ENCODE data around the gene KRT24.

The KRT24 gene

DNA sequence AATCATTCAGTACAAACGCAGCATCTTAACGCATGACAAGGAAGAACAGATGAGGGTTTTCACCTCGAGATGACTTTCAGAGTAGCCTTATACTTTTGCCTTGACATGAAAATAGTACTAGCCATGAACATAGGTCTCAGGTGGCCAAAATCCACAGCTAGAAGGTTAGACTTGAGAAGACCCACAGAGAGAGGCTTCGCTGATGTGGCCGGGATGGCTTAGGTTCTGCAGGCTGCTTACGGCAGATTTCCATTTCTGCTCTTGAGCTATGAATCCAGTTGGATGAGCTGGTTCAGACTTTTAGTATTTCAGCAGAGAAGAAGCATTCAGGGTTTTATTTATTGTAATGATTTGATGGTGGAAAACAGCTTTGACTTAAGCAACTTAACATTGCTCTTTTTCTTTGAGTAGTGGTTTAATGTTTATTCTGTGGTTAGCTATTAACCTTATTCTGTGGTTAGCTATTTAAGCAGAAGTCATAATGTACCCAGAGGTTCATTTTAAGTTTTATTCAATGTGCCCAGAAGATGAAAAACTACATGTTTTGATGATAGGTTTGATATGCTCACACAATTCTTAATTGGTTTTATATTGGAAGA is 7.6 kb downstream of the KRT24 start:
- no peak for DNase-seq (ENCODE audit: low read depth, low spot score)

- no peak for DNase-seq (ENCODE audit: low read depth, low spot score)
Measured at GRCh38 chr17:40694584-40694983, 9.0 kb downstream of the KRT24 start.

DNA sequence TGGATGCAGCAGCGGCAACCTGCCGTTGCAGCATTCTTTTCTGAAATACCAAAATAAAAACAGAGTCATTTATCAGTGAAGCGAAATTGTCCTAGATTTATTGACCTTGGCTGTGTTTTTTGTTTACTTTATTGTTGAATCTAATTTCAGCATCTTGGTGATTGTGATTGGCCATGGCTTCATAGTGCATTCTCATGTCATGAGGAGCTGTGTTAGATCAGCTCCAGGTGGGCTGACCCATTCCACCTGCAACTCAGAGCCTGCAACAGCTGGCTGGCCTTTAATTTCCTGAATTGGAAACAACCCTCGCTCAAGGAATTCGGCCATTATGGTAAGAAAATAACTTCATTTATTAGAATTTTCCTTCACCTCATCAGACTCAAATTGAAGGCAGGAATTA is 16.4 kb downstream of the KRT24 start:
- DNase-seq (ENCODE audit: low read depth, low spot score), result no peak

GRCh38 chr17:40686192-40686591 is 17.4 kb downstream of the KRT24 start:
- DNase-seq (ENCODE audit: low read depth, low spot score), result no peak

- DNase-seq (ENCODE audit: low read depth, low spot score), result no peak
Measured at GRCh38 chr17:40680998-40681397, 22.6 kb downstream of the KRT24 start.

DNA sequence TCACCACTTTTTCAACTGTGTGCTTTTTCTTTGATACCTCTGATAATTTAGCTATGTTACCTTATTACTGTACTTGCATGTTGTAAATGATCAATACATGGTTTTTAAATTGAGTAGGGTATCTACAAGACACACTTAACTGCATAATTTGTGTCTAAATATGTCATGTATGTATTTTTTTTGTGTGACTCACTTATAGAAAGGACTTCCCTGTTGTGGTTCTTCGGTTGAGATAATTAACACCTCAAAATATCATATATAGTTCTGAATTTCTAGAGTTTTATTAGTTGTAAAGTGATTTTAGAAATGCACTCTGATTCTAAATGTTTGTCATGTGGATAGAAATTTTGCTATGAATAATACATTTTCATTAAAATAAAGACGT is 24.0 kb downstream of the KRT24 start:
- DNase-seq (ENCODE audit: low read depth, low spot score), result no peak

GRCh38 chr17:40678902-40679522 is 24.5 kb downstream of the KRT24 start:
- DNase-seq (ENCODE audit: low read depth, low spot score), result no peak

DNA sequence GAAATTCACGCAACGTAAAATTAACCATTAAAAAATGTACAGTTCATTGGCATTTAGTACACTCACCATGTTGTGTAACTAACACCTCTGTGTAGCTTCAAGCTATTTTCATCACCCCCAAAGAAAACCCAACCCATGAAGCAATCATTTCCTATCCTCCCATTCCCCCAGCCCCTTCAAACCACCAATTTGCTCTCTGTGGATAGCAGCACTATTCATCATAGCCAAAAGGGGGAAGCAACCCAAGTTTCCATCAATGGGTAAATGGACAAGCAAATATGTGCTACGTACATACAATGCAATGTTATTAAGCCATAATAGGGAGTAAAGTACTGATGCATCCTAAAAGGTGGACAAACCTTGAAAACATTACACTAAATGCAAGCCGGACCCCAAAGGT is 27.6 kb downstream of the KRT24 start:
- no peak for DNase-seq (ENCODE audit: low read depth, low spot score)

GRCh38 chr17:40672654-40673053 is 30.9 kb downstream of the KRT24 start:
- no peak for DNase-seq (ENCODE audit: low read depth, low spot score)

- no peak for DNase-seq (ENCODE audit: low read depth, low spot score)
Measured at GRCh38 chr17:40671282-40671681, 32.3 kb downstream of the KRT24 start.

- DNase-seq (ENCODE audit: low read depth, low spot score), result no peak
Measured at GRCh38 chr17:40666331-40666730, 37.2 kb downstream of the KRT24 start.

DNA sequence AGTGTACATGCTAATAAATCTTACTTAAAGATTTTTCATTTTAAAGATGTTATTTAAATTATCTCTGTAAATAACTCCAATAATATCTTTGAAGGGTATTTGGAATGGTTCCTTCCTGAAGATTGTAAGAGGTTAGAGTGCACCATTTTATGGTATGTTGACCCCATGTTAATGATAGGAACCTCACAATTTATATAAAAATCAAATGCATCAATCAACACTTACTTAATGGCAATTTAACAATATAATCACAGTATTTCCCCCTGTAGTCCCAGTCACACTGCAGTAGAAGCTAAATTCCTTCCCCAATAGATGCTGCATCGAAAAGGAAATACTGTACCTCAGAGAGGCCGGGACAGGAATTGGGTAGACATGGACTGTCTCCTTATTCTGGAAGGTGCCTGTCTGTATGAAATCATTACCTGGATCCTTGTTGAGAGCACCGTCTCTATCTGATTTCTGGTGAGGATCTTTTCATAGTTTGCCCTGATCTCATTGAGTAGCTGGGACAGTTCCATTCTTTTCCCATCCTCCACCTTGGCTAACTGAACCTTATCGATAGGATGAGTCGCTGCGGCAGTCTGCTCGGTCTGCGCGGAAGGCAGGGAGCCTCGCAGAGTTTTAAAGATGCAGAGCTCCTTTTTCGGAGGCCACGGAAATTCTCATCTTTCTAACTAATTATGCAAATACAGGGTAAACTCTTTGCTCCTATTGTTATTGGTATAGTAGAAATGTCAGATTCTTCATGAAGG is 38.8 kb downstream of the KRT24 start, which contains the start of gene KRT222:
TSS of gene KRT222 (minus strand) at position 596 of the 752 bp plus-strand sequence. CDS start at position 518, 78 bp downstream.
- DNase-seq (ENCODE audit: low read depth, low spot score), result no peak

DNA sequence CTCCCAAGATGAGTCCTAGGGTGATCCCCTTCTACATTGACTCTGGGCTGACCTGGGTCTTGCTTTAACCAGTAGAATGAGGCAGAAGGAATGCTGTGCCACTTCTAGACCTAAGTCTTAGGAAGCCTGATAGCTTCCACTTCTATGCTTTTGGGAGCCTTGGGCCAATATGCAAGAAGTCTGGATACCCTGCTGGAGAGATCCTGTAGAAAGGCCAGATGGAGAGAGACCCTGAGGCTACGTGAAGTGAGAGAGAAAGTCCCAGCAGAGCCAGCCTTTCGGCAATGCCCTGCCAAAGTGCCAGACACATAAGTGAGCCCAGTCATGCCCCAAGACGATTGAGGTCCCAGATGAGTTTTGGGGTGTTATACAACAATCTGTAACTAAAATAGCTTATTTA is 40.3 kb downstream of the KRT24 start:
- no peak for DNase-seq (ENCODE audit: low read depth, low spot score)

DNA sequence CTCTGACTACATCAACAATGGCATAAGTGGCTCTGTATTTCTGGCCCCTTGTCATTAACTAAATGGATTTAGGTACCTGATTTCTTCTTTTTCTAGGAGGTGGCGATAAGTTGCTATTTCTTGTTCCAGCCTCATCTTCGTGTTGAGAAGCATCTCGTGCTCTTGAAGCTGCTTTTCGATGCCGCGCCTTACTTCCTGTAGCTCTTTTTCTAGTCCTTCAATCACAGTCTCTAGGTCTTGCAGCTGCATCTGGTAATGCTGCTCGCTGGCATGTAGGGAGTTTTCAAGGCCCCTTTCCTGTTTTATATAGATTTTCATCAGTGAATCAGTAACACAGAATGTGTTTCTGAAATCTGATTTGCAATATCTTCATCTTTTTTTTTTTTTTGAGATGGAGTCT is 43.6 kb downstream of the KRT24 start:
- no peak for DNase-seq (ENCODE audit: low read depth, low spot score)

- no peak for DNase-seq (ENCODE audit: low read depth, low spot score)
Measured at GRCh38 chr17:40658396-40658795, 45.2 kb downstream of the KRT24 start.

DNA sequence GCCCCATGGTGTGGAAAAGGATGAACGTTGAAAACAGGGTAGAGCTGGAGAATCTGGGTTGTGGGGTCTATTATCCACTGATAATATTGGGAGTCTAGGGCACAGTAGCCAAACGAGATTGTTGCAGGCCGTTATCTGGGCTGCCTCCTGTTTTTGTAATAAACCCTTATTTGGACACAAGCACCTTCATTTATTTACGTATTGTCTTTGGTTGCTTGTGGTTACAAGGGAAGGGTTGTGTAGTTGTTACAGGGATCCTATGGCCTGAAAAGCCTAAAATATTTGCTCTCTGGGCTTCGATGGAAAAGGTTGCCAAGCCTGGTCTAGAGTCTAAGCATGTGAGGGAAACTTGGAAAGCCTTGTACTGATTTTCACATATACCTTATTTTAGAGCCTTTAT is 51.6 kb downstream of the KRT24 start:
- no peak for DNase-seq (ENCODE audit: low read depth, low spot score)

DNA sequence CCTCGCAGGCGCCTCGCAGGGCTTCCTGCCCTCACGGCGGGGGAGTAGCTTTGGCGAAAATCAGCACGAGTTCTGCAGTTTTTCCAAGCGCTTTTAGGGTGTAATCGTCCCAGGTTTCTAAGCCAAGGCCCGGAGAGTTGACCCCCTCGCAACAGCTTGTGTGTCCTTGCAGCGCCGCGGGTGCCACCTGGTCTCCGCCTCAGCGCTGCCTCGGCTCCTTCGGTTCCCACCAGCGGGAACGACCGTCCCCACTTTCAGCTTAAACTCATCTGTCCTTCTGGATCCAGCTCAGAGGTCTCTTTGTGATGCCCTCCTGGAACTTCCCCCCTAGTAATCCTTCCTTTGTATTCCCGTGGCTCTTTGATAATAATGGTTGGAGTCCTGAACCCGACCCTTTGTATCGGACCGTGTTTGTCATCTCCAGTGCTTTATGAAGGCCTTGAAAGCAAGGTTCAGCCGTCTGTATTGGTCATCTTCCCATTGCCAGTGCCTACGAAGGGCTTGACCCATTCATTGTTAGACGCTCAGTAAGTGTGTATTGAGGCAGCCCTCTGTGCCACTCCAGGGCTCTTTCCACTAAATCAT is 55.1 kb downstream of the KRT24 start:
- DNase-seq (ENCODE audit: low read depth, low spot score), result no peak

Measured in activated CD4-positive, CD25-positive, alpha-beta regulatory T cell treated with anti-CD3 and anti-CD28 coated beads, Interleukin-2, amount 50 U/mL, for 16 hours (primary cell).